ENCODE data around the gene IFNL1. TPM values are rescaled to one million over a fixed set of nuclear protein-coding genes. Genes with fewer than 3 reads are reported as not detected.

The IFNL1 gene
- total and polyA plus RNA-seq, 9 of the 15 experiments (the other 6 are each of a cell fraction or from before 2014, with no cell fraction given) = not detected

GRCh38 chr19:39341719-39342604 is 45.8 kb downstream of the IFNL1 start, which contains the start of gene SAMD4B (continued):
- TF ChIP-seq HMGXB4 (CRISPR knock-in tag; IDR thresholded peaks at IDR 0.05) (peak; percentile 58; the same call in 1 of the 2 replicates), SUPT5H (IDR thresholded peaks at IDR 0.05) (peak; percentile 93), SMARCE1 (IDR thresholded peaks at IDR 0.05) (no peak), FOXK2 (conservative IDR thresholded peaks at IDR 0.05 in 1 of 2, IDR thresholded peaks at IDR 0.05 in 1 of 2; ENCODE audit: low read depth in 2 of 2) (peak; percentile 32 to 58; a peak in 1 of 4 replicates), MCM2 (IDR thresholded peaks at IDR 0.05; ENCODE audit: low read depth) (no peak), HINFP (tag; conservative IDR thresholded peaks at IDR 0.05; ENCODE audit: low read depth) (no peak), ZNF174 (CRISPR knock-in tag; IDR thresholded peaks at IDR 0.05) (no peak), YY1 (IDR thresholded peaks at IDR 0.05; ENCODE audit: borderline replicate concordance in 1 of 3, control insufficient read depth in 1 of 3, extremely low read depth in 1 of 3, insufficient read depth in 3 of 3, insufficient read length in 1 of 3, insufficient replicate concordance in 2 of 3, low read depth in 1 of 3, low read length in 2 of 3) (peak in 2 of 3 experiments; percentile 63 to 69), GABPB1 (CRISPR knock-in tag; IDR thresholded peaks at IDR 0.05) (peak; percentile 99), HNRNPH1 (optimal IDR thresholded peaks at IDR 0.05; ENCODE audit: low read depth, low read length) (no peak), MLX (CRISPR knock-in tag; conservative IDR thresholded peaks at IDR 0.05) (no peak), PHB (CRISPR knock-in tag; IDR thresholded peaks at IDR 0.05) (no peak), NCOA4 (IDR thresholded peaks at IDR 0.05; ENCODE audit: partially characterized antibody) (no peak), POLR3G (IDR thresholded peaks at IDR 0.05; ENCODE audit: extremely low read depth, insufficient read length, insufficient replicate concordance) (no peak), CHD2 (IDR thresholded peaks at IDR 0.05; ENCODE audit: low read depth, low read length) (peak; percentile 56), ZBTB7A (IDR thresholded peaks at IDR 0.05; ENCODE audit: borderline replicate concordance, control insufficient read depth, low read depth, low read length) (peak; percentile 84), AFF4 (CRISPR knock-in tag; IDR thresholded peaks at IDR 0.05) (no peak), HIVEP1 (CRISPR knock-in tag; IDR thresholded peaks at IDR 0.05) (no peak), RBM25 (IDR thresholded peaks at IDR 0.05; ENCODE audit: low read depth, low read length, severe bottlenecking) (peak; percentile 98)
